SW480 (cell line): Measurements from ENCODE around the gene DCAF12L2.
"Not testable (repeated sequence)": the region's sequence is repeated elsewhere in the genome, so short reads cannot be mapped to it uniquely, and the experiment has no call there.

Experiments used
- DNase-seq: peaks from one replicate; pipeline ENCODE4 v3.0.0-alpha.2; 2016; ENCODE audit warnings: low spot score

Gene DCAF12L2

GRCh38 chrX:126165721-126166461 is at the start of gene DCAF12L2:
Gene DCAF12L2, minus strand, starts transcription at chrX:126166289. Its CDS starts 365 bp downstream, at chrX:126165924.
- DNase-seq, result no peak

GRCh38 chrX:126190888-126191287 is 24.8 kb upstream of the DCAF12L2 start:
- not testable (repeated sequence) for DNase-seq

GRCh38 chrX:126177133-126177840 is 11.2 kb upstream of the DCAF12L2 start:
- DNase-seq, result no peak

GRCh38 chrX:126170720-126171119 is 4.6 kb upstream of the DCAF12L2 start:
- no peak for DNase-seq

- DNase-seq, result no peak
Observed at GRCh38 chrX:126167560-126167959, 1.5 kb upstream of the DCAF12L2 start.

- no peak for DNase-seq
Observed at GRCh38 chrX:126165401-126165720, 728 bp downstream of the DCAF12L2 start.

- no peak for DNase-seq
Observed at GRCh38 chrX:126164689-126165400, 1.2 kb downstream of the DCAF12L2 start.

- DNase-seq, result no peak
Observed at GRCh38 chrX:126164226-126164625, 1.9 kb downstream of the DCAF12L2 start.

DNA sequence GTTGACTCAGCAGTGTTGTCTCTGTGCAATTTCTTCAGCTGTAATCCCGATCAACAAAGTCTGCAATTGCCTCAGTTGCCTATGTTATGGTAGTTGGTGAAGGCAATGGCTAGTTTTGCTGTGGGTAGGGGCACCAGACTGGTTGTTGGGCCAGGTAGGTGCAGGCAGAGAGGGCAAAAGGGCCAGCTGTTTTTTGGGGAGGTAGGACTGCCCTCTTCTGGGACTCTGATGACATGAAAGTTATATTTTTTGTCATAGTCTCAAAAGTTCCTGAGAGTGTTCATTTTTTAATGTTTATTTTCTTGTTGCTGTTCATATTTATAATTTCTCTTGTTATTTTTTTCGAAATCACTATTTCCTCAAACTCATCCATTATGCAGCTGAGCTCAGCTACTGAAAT is 25.1 kb downstream of the DCAF12L2 start:
- DNase-seq, result no peak

- DNase-seq, result no peak
Observed at GRCh38 chrX:126137899-126138298, 28.2 kb downstream of the DCAF12L2 start.

DNA sequence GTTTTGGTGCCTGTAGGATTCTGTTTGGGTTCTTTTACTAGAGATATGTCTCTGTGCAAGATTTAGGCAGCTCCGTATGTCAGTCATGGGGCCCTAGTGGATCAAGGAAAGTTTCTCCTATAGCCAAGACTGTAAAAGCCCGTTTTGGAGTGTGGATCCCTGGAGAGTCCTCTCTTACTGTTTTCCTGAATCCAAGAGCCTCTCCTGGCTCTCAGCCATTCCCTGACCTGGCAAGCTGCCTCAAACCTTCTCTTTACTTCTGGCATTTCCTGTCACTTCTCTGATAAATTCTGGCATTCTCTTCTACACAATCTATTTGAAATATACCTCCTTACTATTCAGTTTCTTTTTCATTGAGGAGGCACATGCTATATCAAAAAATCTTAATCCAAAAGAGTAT is 41.4 kb downstream of the DCAF12L2 start:
- no peak for DNase-seq
